K562 (cell line): Measurements from ENCODE around the gene PHF21B. TPM values are rescaled to one million over a fixed set of nuclear protein-coding genes. Genes with fewer than 3 reads are reported as not detected.

Source experiments
- DIDO1 ChIP-seq: fragments of 450-650 bp; IDR thresholded peaks from 2 replicates; pipeline ENCODE4 v1.6.1; 2016; ENCODE audit warnings: low read depth, missing biosample characterization, missing genetic modification characterization
- RREB1 ChIP-seq: fragments of 250-450 bp; sonication (Bioruptor Pico); IDR thresholded peaks from 2 replicates; pipeline ENCODE4 v1.4.0; 2020
- ZNF699 ChIP-seq: fragments of 250-450 bp; sonication (Bioruptor Pico); IDR thresholded peaks from 2 replicates; pipeline ENCODE4 v1.8.0; 2021; ENCODE audit warnings: mild to moderate bottlenecking, moderate library complexity; ENCODE audit not compliant: insufficient replicate concordance
- polyA plus RNA-seq, 8 experiments: library from polyadenylated mRNA; depleted of rRNA in 4 of 8; stranded (reverse) in 5 of 8; unstranded in 3 of 8; fragments of >200 nt; fragmentation: Nextera tagmentation in 2 of 8; fragmentation: Illumina TruSeq in 1 of 8; extraction: Ambion mirVana in 2 of 8; extraction: Trizol in 1 of 8; gene quantifications; 2 replicates each; pipeline versions ENCODE4 v1.2.1 to v1.2.3, GENCODE V29; 2011 to 2014; ENCODE audit warnings: inconsistent platforms in 1 of 8, missing spikeins in 1 of 8
- total RNA-seq, 7 experiments: library from RNA; depleted of rRNA in 6 of 7; stranded (reverse); fragments of >200 nt in 6 of 7; fragmentation: Illumina TruSeq in 2 of 7; extraction: Trizol in 2 of 7; gene quantifications; 2 replicates each; pipeline versions ENCODE4 v1.2.1 to v1.2.3, GENCODE V29; 2011 to 2021; ENCODE audit warnings: low replicate concordance in 1 of 7

The PHF21B gene
- total and polyA plus RNA-seq, 9 of the 15 experiments (the other 6 are each of a cell fraction or from before 2014, with no cell fraction given), result 0.04 TPM; not detected in 8

GRCh38 chr22:44964722-44965078, 45.1 kb downstream of the PHF21B start (continued):
- TF ChIP-seq RREB1 (CRISPR knock-in tag) (no peak), ZNF699 (CRISPR knock-in tag) (no peak), DIDO1 (no peak)
- TF ChIP-seq, all 486 proteins: peak for 0
